Gastrocnemius medialis (tissue), 4 donors: Measurements from ENCODE around the gene PPOX.

Experiments used
- POLR2A ChIP-seq, 2 donors: fragments of 450-650 bp; IDR thresholded peaks; one replicate each; pipeline ENCODE4 v1.6.1; 2017; ENCODE audit warnings: antibody characterized with exemption in 2 of 2, mild to moderate bottlenecking in 2 of 2, moderate library complexity in 2 of 2
- TF ChIP-seq, protein P1 (sequence below), 5 experiments: fragments of 450-650 bp in 3 of 5; fragments of 200-600 bp in 2 of 5; sonication (generic) in 2 of 5; IDR thresholded peaks in 4 of 5; conservative IDR thresholded peaks in 1 of 5; 1 replicate in 4 of 5; 2 replicates in 1 of 5; pipeline ENCODE4 v1.5.1; 2016 to 2019; ENCODE audit warnings: antibody characterized with exemption in 5 of 5, mild to moderate bottlenecking in 3 of 5, moderate library complexity in 3 of 5

DNA sequence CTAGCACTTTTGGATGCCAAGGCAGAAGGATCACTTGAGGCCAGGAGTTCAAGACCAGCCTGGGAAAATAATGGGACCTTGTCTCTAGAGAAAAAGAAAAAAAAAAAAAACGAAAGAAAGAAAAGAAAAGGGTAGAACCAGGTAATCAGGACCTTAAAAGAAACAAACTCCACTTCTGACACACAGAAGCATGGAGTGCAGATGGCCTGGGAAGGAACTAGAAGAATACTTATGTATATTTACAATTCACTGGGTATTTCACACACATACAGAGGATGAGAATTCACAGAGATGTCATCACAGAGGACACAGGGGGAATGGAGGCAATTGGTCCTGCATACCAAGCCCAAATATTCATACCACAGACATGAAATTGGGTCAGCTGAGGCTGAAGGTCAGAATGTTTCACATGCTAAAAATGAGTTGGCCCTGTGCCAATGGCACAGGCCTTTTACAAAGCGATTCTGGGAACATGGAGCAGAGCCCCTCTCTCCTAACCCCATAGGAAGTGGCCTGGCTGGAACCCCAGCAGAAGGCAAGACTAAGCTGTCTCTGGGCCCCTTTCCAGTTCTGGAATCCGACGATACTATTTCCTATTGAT is 6.7 kb downstream of the PPOX start:
- TF ChIP-seq, protein P1, sequence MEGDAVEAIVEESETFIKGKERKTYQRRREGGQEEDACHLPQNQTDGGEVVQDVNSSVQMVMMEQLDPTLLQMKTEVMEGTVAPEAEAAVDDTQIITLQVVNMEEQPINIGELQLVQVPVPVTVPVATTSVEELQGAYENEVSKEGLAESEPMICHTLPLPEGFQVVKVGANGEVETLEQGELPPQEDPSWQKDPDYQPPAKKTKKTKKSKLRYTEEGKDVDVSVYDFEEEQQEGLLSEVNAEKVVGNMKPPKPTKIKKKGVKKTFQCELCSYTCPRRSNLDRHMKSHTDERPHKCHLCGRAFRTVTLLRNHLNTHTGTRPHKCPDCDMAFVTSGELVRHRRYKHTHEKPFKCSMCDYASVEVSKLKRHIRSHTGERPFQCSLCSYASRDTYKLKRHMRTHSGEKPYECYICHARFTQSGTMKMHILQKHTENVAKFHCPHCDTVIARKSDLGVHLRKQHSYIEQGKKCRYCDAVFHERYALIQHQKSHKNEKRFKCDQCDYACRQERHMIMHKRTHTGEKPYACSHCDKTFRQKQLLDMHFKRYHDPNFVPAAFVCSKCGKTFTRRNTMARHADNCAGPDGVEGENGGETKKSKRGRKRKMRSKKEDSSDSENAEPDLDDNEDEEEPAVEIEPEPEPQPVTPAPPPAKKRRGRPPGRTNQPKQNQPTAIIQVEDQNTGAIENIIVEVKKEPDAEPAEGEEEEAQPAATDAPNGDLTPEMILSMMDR (IDR thresholded peaks at IDR 0.05 in 4 of 5, conservative IDR thresholded peaks at IDR 0.05 in 1 of 5): no peak
- TF ChIP-seq POLR2A (IDR thresholded peaks at IDR 0.05): no peak
